A549 (cell line): ENCODE measurements around the gene NCOA7.

Experiments
- CBX8 ChIP-seq: fragments of 200-600 bp; sonication (generic); IDR thresholded peaks from 2 replicates; pipeline ENCODE4 v1.6.1; 2016
- CHD2 ChIP-seq: fragments of 150-350 bp; IDR thresholded peaks from 2 replicates; pipeline ENCODE4 v1.6.1; 2014; ENCODE audit warnings: low read length; ENCODE audit not compliant: partially characterized antibody
- CTCF ChIP-seq: fragments of >200 bp; sonication (Bioruptor Twin); formaldehyde crosslinking; IDR thresholded peaks from 3 replicates; pipeline ENCODE4 v1.5.1; 2016
- KDM1A ChIP-seq: fragments of 200-600 bp; sonication (generic); IDR thresholded peaks from 2 replicates; pipeline ENCODE4 v1.6.1; 2016; ENCODE audit warnings: low read depth, mild to moderate bottlenecking
- POLR2A ChIP-seq: IDR thresholded peaks from 2 replicates; pipeline ENCODE4 v1.6.1; 2012; ENCODE audit warnings: mild to moderate bottlenecking, low read length
- RAD21 ChIP-seq, 2 experiments: fragments of >200 bp in 1 of 2; sonication (Bioruptor Twin) in 1 of 2; formaldehyde crosslinking in 1 of 2; IDR thresholded peaks in 1 of 2; conservative IDR thresholded peaks in 1 of 2; 2 replicates in 1 of 2; 3 replicates in 1 of 2; pipeline ENCODE4 v1.6.1; 2012 to 2018; ENCODE audit warnings: inconsistent platforms in 1 of 2

GRCh38 chr6:125887372-125887771 is 96.6 kb downstream of the NCOA7 start:
- TF ChIP-seq CTCF (no peak), CHD2 (no peak), RAD21 (conservative IDR thresholded peaks at IDR 0.05 in 1 of 2, IDR thresholded peaks at IDR 0.05 in 1 of 2) (no peak), KDM1A (no peak), POLR2A (no peak), CBX8 (no peak)
